WTC11 (cell line): ENCODE results near the gene COIL. TPM values are rescaled to one million over a fixed set of nuclear protein-coding genes. Genes with fewer than 3 reads are reported as not detected.

ENCODE experiments used
- ATAC-seq: fragments of 200-7000 bp; cut with Tn5 transposase; 2 replicates; pipeline ENCODE4 v1.10.0; 2021; ENCODE audit warnings: mild to moderate bottlenecking, moderate library complexity
- CTCF ChIA-PET: fragments of 300-600 bp; sonication (Branson Sonifier 250); formaldehyde crosslinking; loops from one replicate; lab custom pipeline; 2021; ENCODE audit warnings: antibody characterized with exemption; lab: Charles Lee
- POLR2A ChIA-PET: fragments of 350-600 bp; sonication (Branson Sonifier 250); formaldehyde crosslinking; loops from one replicate; lab custom pipeline; 2021; ENCODE audit warnings: antibody characterized with exemption; lab: Charles Lee
- DNase-seq: peaks from one replicate; pipeline ENCODE4 v3.0.0; 2021; ENCODE audit warnings: low spot score
- H3K27ac Mint-ChIP-seq: 2 replicates; pipeline ENCODE4 v1.8.0; 2021; ENCODE audit warnings: mixed read lengths
- H3K27me3 Mint-ChIP-seq: 2 replicates; pipeline ENCODE4 v1.8.0; 2021; ENCODE audit warnings: low read depth, mild to moderate bottlenecking, moderate library complexity, mixed read lengths
- H3K36me3 Mint-ChIP-seq: 2 replicates; pipeline ENCODE4 v1.8.0; 2021; ENCODE audit warnings: mixed read lengths
- H3K4me1 Mint-ChIP-seq: 2 replicates; pipeline ENCODE4 v1.8.0; 2022; ENCODE audit warnings: mixed read lengths
- H3K4me3 Mint-ChIP-seq: 2 replicates; pipeline ENCODE4 v1.8.0; 2021; ENCODE audit warnings: mild to moderate bottlenecking, moderate library complexity, mixed read lengths
- H3K9me3 Mint-ChIP-seq: 2 replicates; pipeline ENCODE4 v1.8.0; 2021; ENCODE audit warnings: mixed read lengths
- ATF1 ChIP-seq: sonication (generic); formaldehyde crosslinking; IDR thresholded peaks from 2 replicates; pipeline ENCODE4 v1.8.1; 2023; ENCODE audit warnings: mild to moderate bottlenecking, moderate library complexity, missing genetic modification reagents
- ATF3 ChIP-seq: sonication (generic); formaldehyde crosslinking; conservative IDR thresholded peaks from 2 replicates; pipeline ENCODE4 v1.8.1; 2022; ENCODE audit warnings: mild to moderate bottlenecking, missing genetic modification reagents
- ETV6 ChIP-seq: sonication (generic); formaldehyde crosslinking; IDR thresholded peaks from 2 replicates; pipeline ENCODE4 v1.8.1; 2022; ENCODE audit warnings: mild to moderate bottlenecking, missing genetic modification reagents
- FOXK1 ChIP-seq: sonication (generic); formaldehyde crosslinking; IDR thresholded peaks from 2 replicates; pipeline ENCODE4 v1.8.0; 2022; ENCODE audit warnings: mild to moderate bottlenecking, moderate library complexity, missing genetic modification reagents
- HMGXB4 ChIP-seq: sonication (generic); formaldehyde crosslinking; IDR thresholded peaks from 2 replicates; pipeline ENCODE4 v1.8.1; 2023; ENCODE audit warnings: mild to moderate bottlenecking, moderate library complexity, missing genetic modification reagents
- JUN ChIP-seq: sonication (generic); formaldehyde crosslinking; IDR thresholded peaks from 2 replicates; pipeline ENCODE4 v1.8.0; 2023; ENCODE audit warnings: mild to moderate bottlenecking, missing genetic modification reagents
- KAT7 ChIP-seq: sonication (generic); formaldehyde crosslinking; IDR thresholded peaks from 2 replicates; pipeline ENCODE4 v1.8.1; 2023; ENCODE audit warnings: missing genetic modification reagents, mild to moderate bottlenecking, borderline replicate concordance
- MLX ChIP-seq: sonication (generic); formaldehyde crosslinking; IDR thresholded peaks from 2 replicates; pipeline ENCODE4 v1.8.1; 2023; ENCODE audit warnings: mild to moderate bottlenecking, missing genetic modification reagents, moderate library complexity
- NFE2L1 ChIP-seq: sonication (generic); formaldehyde crosslinking; IDR thresholded peaks from 2 replicates; pipeline ENCODE4 v1.8.1; 2023; ENCODE audit warnings: missing genetic modification reagents
- NR1H2 ChIP-seq: sonication (generic); formaldehyde crosslinking; IDR thresholded peaks from 2 replicates; pipeline ENCODE4 v1.9.0; 2021; ENCODE audit warnings: mild to moderate bottlenecking, moderate library complexity, missing genetic modification reagents
- NR2C2 ChIP-seq: sonication (generic); formaldehyde crosslinking; IDR thresholded peaks from 2 replicates; pipeline ENCODE4 v1.8.0; 2022; ENCODE audit warnings: mild to moderate bottlenecking, missing genetic modification reagents
- PREB ChIP-seq: sonication (generic); formaldehyde crosslinking; IDR thresholded peaks from 2 replicates; pipeline ENCODE4 v1.8.1; 2022; ENCODE audit warnings: mild to moderate bottlenecking, missing genetic modification reagents, moderate library complexity, borderline replicate concordance
- SMAD3 ChIP-seq: sonication (generic); formaldehyde crosslinking; IDR thresholded peaks from 2 replicates; pipeline ENCODE4 v1.8.0; 2022; ENCODE audit warnings: missing genetic modification reagents, mild to moderate bottlenecking, borderline replicate concordance
- STAT6 ChIP-seq: sonication (generic); formaldehyde crosslinking; conservative IDR thresholded peaks from 2 replicates; pipeline ENCODE4 v1.8.1; 2023; ENCODE audit warnings: mild to moderate bottlenecking, low read depth, missing genetic modification reagents, moderate library complexity
- TCF7 ChIP-seq: sonication (generic); formaldehyde crosslinking; IDR thresholded peaks from 2 replicates; pipeline ENCODE4 v1.8.0; 2022; ENCODE audit warnings: mild to moderate bottlenecking, low read depth, missing genetic modification reagents, moderate library complexity
- TEAD1 ChIP-seq: sonication (generic); formaldehyde crosslinking; IDR thresholded peaks from 2 replicates; pipeline ENCODE4 v1.8.0; 2022; ENCODE audit warnings: mild to moderate bottlenecking, missing genetic modification reagents
- TEAD4 ChIP-seq: sonication (generic); formaldehyde crosslinking; IDR thresholded peaks from 2 replicates; pipeline ENCODE4 v1.8.0; 2022; ENCODE audit warnings: mild to moderate bottlenecking, missing genetic modification reagents
- ZBTB21 ChIP-seq: sonication (generic); formaldehyde crosslinking; IDR thresholded peaks from 2 replicates; pipeline ENCODE4 v1.8.1; 2023; ENCODE audit warnings: mild to moderate bottlenecking, missing genetic modification reagents, borderline replicate concordance
- ZNF219 ChIP-seq: sonication (generic); formaldehyde crosslinking; IDR thresholded peaks from 2 replicates; pipeline ENCODE4 v1.8.0; 2023; ENCODE audit warnings: missing genetic modification reagents, mild to moderate bottlenecking, borderline replicate concordance
- ZNF512 ChIP-seq: sonication (generic); formaldehyde crosslinking; IDR thresholded peaks from 2 replicates; pipeline ENCODE4 v1.8.1; 2022; ENCODE audit warnings: missing genetic modification reagents, borderline replicate concordance
- ZNF671 ChIP-seq: fragments of 250-450 bp; sonication (Bioruptor Pico); IDR thresholded peaks from 2 replicates; pipeline ENCODE4 v1.8.0; 2021; ENCODE audit warnings: mild to moderate bottlenecking
- total RNA-seq: library from RNA; stranded (reverse); gene quantifications from 3 replicates; pipeline ENCODE4 v1.2.3, GENCODE V29; 2021
- TF ChIP-seq, protein P1 (sequence below): sonication (generic); formaldehyde crosslinking; IDR thresholded peaks from 2 replicates; pipeline ENCODE4 v1.8.1; 2023; ENCODE audit warnings: mild to moderate bottlenecking, missing genetic modification reagents
- TF ChIP-seq, protein P2 (sequence below): sonication (generic); formaldehyde crosslinking; IDR thresholded peaks from 2 replicates; pipeline ENCODE4 v1.8.0; 2023; ENCODE audit warnings: mild to moderate bottlenecking, missing genetic modification reagents

The COIL gene
- total RNA-seq, 1 experiment from 2014 or later, result 23.5 TPM

GRCh38 chr17:56896968-56897359 lies 63.9 kb downstream of the COIL start (continued):
- no peak for TF ChIP-seq MLX (CRISPR knock-in tag)
- TF ChIP-seq ATF1 (CRISPR knock-in tag), result no peak
- TF ChIP-seq STAT6 (CRISPR knock-in tag), result no peak
- no peak for TF ChIP-seq ETV6 (CRISPR knock-in tag)
- TF ChIP-seq TEAD4 (CRISPR knock-in tag), result no peak
- no peak for TF ChIP-seq ZBTB21 (CRISPR knock-in tag)
- TF ChIP-seq ZNF671 (CRISPR knock-in tag), result no peak
- no peak for TF ChIP-seq TEAD1
- no peak for TF ChIP-seq ZNF219 (CRISPR knock-in tag)
- TF ChIP-seq, protein P1, sequence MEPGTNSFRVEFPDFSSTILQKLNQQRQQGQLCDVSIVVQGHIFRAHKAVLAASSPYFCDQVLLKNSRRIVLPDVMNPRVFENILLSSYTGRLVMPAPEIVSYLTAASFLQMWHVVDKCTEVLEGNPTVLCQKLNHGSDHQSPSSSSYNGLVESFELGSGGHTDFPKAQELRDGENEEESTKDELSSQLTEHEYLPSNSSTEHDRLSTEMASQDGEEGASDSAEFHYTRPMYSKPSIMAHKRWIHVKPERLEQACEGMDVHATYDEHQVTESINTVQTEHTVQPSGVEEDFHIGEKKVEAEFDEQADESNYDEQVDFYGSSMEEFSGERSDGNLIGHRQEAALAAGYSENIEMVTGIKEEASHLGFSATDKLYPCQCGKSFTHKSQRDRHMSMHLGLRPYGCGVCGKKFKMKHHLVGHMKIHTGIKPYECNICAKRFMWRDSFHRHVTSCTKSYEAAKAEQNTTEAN, result no peak
- TF ChIP-seq JUN (CRISPR knock-in tag), result no peak
- TF ChIP-seq, protein P2, sequence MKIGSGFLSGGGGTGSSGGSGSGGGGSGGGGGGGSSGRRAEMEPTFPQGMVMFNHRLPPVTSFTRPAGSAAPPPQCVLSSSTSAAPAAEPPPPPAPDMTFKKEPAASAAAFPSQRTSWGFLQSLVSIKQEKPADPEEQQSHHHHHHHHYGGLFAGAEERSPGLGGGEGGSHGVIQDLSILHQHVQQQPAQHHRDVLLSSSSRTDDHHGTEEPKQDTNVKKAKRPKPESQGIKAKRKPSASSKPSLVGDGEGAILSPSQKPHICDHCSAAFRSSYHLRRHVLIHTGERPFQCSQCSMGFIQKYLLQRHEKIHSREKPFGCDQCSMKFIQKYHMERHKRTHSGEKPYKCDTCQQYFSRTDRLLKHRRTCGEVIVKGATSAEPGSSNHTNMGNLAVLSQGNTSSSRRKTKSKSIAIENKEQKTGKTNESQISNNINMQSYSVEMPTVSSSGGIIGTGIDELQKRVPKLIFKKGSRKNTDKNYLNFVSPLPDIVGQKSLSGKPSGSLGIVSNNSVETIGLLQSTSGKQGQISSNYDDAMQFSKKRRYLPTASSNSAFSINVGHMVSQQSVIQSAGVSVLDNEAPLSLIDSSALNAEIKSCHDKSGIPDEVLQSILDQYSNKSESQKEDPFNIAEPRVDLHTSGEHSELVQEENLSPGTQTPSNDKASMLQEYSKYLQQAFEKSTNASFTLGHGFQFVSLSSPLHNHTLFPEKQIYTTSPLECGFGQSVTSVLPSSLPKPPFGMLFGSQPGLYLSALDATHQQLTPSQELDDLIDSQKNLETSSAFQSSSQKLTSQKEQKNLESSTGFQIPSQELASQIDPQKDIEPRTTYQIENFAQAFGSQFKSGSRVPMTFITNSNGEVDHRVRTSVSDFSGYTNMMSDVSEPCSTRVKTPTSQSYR (CRISPR knock-in tag), result no peak
- no peak for TF ChIP-seq PREB
- no peak for TF ChIP-seq TCF7 (CRISPR knock-in tag)
- TF ChIP-seq KAT7 (CRISPR knock-in tag), result no peak
- TF ChIP-seq, all 79 proteins: peak for 0

DNA sequence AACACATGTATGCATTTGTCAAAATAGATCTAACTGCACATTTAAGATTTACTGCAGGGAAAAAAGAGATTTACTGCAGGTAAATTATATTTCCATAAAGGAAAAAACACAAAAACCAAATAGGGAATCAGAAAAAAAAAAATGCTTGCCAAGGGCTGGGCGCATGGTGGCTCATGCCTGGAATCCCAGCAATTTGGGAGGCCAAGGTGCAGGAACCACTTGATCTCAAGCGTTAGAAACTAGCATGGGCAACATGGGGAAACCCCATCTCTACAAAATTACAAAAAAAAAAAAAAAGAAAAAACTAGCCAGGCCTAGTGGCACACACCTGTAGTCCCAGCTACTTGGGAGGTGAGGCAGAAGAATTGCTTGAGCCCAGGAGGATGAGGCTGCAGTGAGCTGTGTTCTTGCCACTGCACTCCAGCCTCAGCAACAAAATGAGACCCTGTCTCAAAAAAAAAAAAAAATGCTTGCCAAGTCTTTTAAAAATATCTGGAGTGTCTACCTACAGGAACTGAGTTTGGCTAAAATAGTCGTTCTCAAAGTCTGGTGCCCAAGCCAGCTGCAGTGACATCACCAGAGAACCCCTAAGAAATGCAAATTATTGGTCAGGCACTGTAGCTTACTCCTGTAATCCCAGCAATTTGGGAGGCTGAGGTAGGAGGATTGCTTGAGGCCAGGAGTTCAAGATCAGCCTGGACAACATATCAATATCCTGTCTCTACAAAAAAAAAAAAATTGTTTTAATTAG lies 64.5 kb downstream of the COIL start:
- H3K9me3 Mint-ChIP-seq, result no peaks in the 10 kb centered on the region
- no peak for ATAC-seq
- ChIA-PET POLR2A (no interaction called here), CTCF (interaction anchor here (1.0 kb wide), 1 partner anchor 77 kb away, joined by 3 read pairs; no protein-coding TSS in a partner anchor)
- no peak for DNase-seq
- peaks cover 15% of the 10 kb centered on the region for H3K4me1 Mint-ChIP-seq
- no peaks in the 10 kb centered on the region for H3K27me3 Mint-ChIP-seq
- TF ChIP-seq NFE2L1 (CRISPR knock-in tag), result no peak
- TF ChIP-seq ATF3 (CRISPR knock-in tag), result no peak
- no peak for TF ChIP-seq NR1H2 (CRISPR knock-in tag)
- no peak for TF ChIP-seq NR2C2
- no peak for TF ChIP-seq ZNF512 (CRISPR knock-in tag)
- no peak for TF ChIP-seq ZBTB21 (CRISPR knock-in tag)
- TF ChIP-seq TEAD4 (CRISPR knock-in tag), result no peak
- no peak for TF ChIP-seq HMGXB4 (CRISPR knock-in tag)
- no peak for TF ChIP-seq FOXK1 (CRISPR knock-in tag)
- TF ChIP-seq SMAD3 (CRISPR knock-in tag), result no peak
- H3K27ac Mint-ChIP-seq, result no peak overlapping the region
- no peak overlapping the region for H3K4me3 Mint-ChIP-seq
- peaks cover 56% of the 10 kb centered on the region for H3K36me3 Mint-ChIP-seq
